Neural cell (in vitro differentiated cells): ENCODE data around the gene TFPT. TPM values are rescaled to one million over a fixed set of nuclear protein-coding genes. Genes with fewer than 3 reads are reported as not detected.
"Not testable (repeated sequence)": the region's sequence is repeated elsewhere in the genome, so short reads cannot be mapped to it uniquely, and the experiment has no call there.

Experiments used
- H2AFZ ChIP-seq: fragments of 200-600, 300-800 bp; sonication (generic), shearing (Covaris generic); 2 replicates; pipeline ENCODE4 v1.6.0; 2014; ENCODE audit warnings: low read depth, mild to moderate bottlenecking, antibody characterized with exemption, low read length, moderate library complexity
- H3F3A ChIP-seq: fragments of 200-600 bp; shearing (Covaris generic); 2 replicates; pipeline ENCODE4 v1.6.1; 2016; ENCODE audit warnings: mild to moderate bottlenecking, moderate library complexity, mixed read lengths, antibody characterized with exemption, low read length; ENCODE audit not compliant: insufficient read depth, poor library complexity, severe bottlenecking
- H3K27ac ChIP-seq: fragments of 200-600, 300-800 bp; sonication (generic), shearing (Covaris generic); 2 replicates; pipeline ENCODE4 v1.5.1; 2014; ENCODE audit warnings: mild to moderate bottlenecking, low read length, moderate library complexity
- H3K27me3 ChIP-seq: fragments of 300-800, 200-600 bp; sonication (generic), shearing (Covaris generic); 2 replicates; pipeline ENCODE4 v1.6.0; 2014; ENCODE audit warnings: mild to moderate bottlenecking, low read depth, low read length, moderate library complexity; ENCODE audit not compliant: insufficient read depth
- H3K36me3 ChIP-seq: fragments of 300-800, 200-600 bp; sonication (generic), shearing (Covaris generic); 2 replicates; pipeline ENCODE4 v1.5.1; 2014; ENCODE audit warnings: mild to moderate bottlenecking, antibody characterized with exemption, low read length, moderate library complexity; ENCODE audit not compliant: insufficient read depth
- H3K4me2 ChIP-seq: fragments of 300-800, 200-600 bp; sonication (generic), shearing (Covaris generic); 2 replicates; pipeline ENCODE4 v1.6.0; 2014; ENCODE audit warnings: mild to moderate bottlenecking, low read length
- H3K4me3 ChIP-seq: fragments of 300-800, 200-600 bp; sonication (generic), shearing (Covaris generic); 2 replicates; pipeline ENCODE4 v1.5.1; 2014; ENCODE audit warnings: mild to moderate bottlenecking, low read length, moderate library complexity
- H3K79me2 ChIP-seq: fragments of 200-600 bp; shearing (Covaris generic); replicated peaks from 2 replicates; pipeline ENCODE4 v1.6.0; 2014; ENCODE audit warnings: mild to moderate bottlenecking, low read length, moderate library complexity; ENCODE audit not compliant: insufficient read depth
- H3K9ac ChIP-seq: fragments of 300-800, 200-600 bp; sonication (generic), shearing (Covaris generic); 2 replicates; pipeline ENCODE4 v1.6.1; 2016; ENCODE audit warnings: mild to moderate bottlenecking, low read length, mixed read lengths
- H3K9me2 ChIP-seq: fragments of 200-600 bp; shearing (Covaris generic); 2 replicates; pipeline ENCODE4 v1.6.1; 2016; ENCODE audit warnings: mild to moderate bottlenecking, low read length, mixed read lengths; ENCODE audit not compliant: insufficient read depth
- H3K9me3 ChIP-seq: fragments of 200-600, 300-800 bp; sonication (generic), shearing (Covaris generic); 2 replicates; pipeline ENCODE4 v1.6.1; 2016; ENCODE audit warnings: mild to moderate bottlenecking, mixed run types, low read length, moderate library complexity, mixed read lengths
- H4K20me1 ChIP-seq: fragments of 200-600 bp; shearing (Covaris generic); 2 replicates; pipeline ENCODE4 v1.6.1; 2016; ENCODE audit warnings: mild to moderate bottlenecking, mixed run types; ENCODE audit not compliant: insufficient read depth
- EP300 ChIP-seq: fragments of 450-650 bp; conservative IDR thresholded peaks from 2 replicates; pipeline ENCODE4 v1.6.1; 2014; ENCODE audit warnings: antibody characterized with exemption, mild to moderate bottlenecking, moderate library complexity; ENCODE audit not compliant: poor library complexity, severe bottlenecking
- EZH2 ChIP-seq: fragments of 200-600, 300-800 bp; shearing (Covaris generic), sonication (generic); IDR thresholded peaks from 2 replicates; pipeline ENCODE4 v1.6.1; 2014; ENCODE audit warnings: antibody characterized with exemption, low read length, borderline replicate concordance, mild to moderate bottlenecking; ENCODE audit not compliant: insufficient read depth, poor library complexity, severe bottlenecking
- MXI1 ChIP-seq: fragments of 450-650 bp; conservative IDR thresholded peaks from 2 replicates; pipeline ENCODE4 v1.6.1; 2014; ENCODE audit warnings: antibody characterized with exemption, mild to moderate bottlenecking; ENCODE audit not compliant: poor library complexity, severe bottlenecking
- POLR2AphosphoS5 ChIP-seq: IDR thresholded peaks from 2 replicates; pipeline ENCODE4 v1.6.1; 2012
- RAD21 ChIP-seq: fragments of 450-650 bp; conservative IDR thresholded peaks from 2 replicates; pipeline ENCODE4 v1.6.1; 2014; ENCODE audit warnings: antibody characterized with exemption, mild to moderate bottlenecking, moderate library complexity
- SMC3 ChIP-seq: fragments of 450-650 bp; conservative IDR thresholded peaks from 2 replicates; pipeline ENCODE4 v1.6.1; 2014; ENCODE audit warnings: antibody characterized with exemption, mild to moderate bottlenecking, moderate library complexity; ENCODE audit not compliant: poor library complexity
- TAF1 ChIP-seq: IDR thresholded peaks from 2 replicates; pipeline ENCODE4 v1.6.1; 2012; ENCODE audit warnings: low read depth
- polyA plus RNA-seq: library from polyadenylated mRNA; depleted of rRNA; stranded (reverse); fragments of >200 nt; gene quantifications from 2 replicates; pipeline ENCODE4 v1.2.3, GENCODE V29; 2014
- TF ChIP-seq, protein P1 (sequence below): IDR thresholded peaks from 2 replicates; pipeline ENCODE4 v1.6.1; 2012; ENCODE audit warnings: borderline replicate concordance
- TF ChIP-seq, protein P2 (sequence below): fragments of 450-650 bp; IDR thresholded peaks from 2 replicates; pipeline ENCODE4 v1.5.1; 2014; ENCODE audit warnings: antibody characterized with exemption, mild to moderate bottlenecking, moderate library complexity; ENCODE audit not compliant: poor library complexity, severe bottlenecking

TFPT gene
- polyA plus RNA-seq, 1 donor from 2014 or later: 24.3 TPM

DNA sequence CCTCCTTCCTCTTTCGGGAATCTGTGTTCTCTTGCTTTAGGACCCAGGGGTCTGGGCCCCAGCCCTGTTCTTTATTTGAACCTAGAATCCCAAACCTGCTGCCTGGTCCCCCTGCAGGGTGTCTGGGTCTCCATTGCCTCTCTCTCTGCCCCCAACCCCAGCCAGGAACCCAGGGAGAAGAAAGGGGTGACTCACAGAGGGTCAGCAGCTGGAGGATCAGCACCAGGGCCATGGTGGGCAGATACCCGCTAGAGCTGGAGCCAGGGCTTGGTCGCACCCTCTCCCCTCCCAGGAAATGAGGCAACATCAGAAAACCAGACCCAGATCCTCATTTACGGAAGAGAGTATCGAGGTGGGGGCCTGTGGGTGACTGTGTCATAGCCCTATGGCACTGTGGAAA, 14.9 kb downstream of the TFPT start, which contains the start of gene OSCAR:
TSS of gene OSCAR (minus strand) at position 243 of the 400 bp plus-strand sequence. CDS start at position 232, 11 bp downstream.
- no peaks in the 10 kb centered on the region for H3K9me2 ChIP-seq
- H3K9ac ChIP-seq: no peak within 1 kb of the TSS
- H3F3A ChIP-seq: no peaks in the 10 kb centered on the region
- peaks cover 16% of the 10 kb centered on the region for H3K79me2 ChIP-seq
- TF ChIP-seq, protein P1, sequence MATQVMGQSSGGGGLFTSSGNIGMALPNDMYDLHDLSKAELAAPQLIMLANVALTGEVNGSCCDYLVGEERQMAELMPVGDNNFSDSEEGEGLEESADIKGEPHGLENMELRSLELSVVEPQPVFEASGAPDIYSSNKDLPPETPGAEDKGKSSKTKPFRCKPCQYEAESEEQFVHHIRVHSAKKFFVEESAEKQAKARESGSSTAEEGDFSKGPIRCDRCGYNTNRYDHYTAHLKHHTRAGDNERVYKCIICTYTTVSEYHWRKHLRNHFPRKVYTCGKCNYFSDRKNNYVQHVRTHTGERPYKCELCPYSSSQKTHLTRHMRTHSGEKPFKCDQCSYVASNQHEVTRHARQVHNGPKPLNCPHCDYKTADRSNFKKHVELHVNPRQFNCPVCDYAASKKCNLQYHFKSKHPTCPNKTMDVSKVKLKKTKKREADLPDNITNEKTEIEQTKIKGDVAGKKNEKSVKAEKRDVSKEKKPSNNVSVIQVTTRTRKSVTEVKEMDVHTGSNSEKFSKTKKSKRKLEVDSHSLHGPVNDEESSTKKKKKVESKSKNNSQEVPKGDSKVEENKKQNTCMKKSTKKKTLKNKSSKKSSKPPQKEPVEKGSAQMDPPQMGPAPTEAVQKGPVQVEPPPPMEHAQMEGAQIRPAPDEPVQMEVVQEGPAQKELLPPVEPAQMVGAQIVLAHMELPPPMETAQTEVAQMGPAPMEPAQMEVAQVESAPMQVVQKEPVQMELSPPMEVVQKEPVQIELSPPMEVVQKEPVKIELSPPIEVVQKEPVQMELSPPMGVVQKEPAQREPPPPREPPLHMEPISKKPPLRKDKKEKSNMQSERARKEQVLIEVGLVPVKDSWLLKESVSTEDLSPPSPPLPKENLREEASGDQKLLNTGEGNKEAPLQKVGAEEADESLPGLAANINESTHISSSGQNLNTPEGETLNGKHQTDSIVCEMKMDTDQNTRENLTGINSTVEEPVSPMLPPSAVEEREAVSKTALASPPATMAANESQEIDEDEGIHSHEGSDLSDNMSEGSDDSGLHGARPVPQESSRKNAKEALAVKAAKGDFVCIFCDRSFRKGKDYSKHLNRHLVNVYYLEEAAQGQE: no peak
- TF ChIP-seq RAD21 (no peak), POLR2AphosphoS5 (no peak), MXI1 (no peak), EZH2 (no peak), EP300 (no peak), SMC3 (no peak), TAF1 (no peak)
- TF ChIP-seq, protein P2, sequence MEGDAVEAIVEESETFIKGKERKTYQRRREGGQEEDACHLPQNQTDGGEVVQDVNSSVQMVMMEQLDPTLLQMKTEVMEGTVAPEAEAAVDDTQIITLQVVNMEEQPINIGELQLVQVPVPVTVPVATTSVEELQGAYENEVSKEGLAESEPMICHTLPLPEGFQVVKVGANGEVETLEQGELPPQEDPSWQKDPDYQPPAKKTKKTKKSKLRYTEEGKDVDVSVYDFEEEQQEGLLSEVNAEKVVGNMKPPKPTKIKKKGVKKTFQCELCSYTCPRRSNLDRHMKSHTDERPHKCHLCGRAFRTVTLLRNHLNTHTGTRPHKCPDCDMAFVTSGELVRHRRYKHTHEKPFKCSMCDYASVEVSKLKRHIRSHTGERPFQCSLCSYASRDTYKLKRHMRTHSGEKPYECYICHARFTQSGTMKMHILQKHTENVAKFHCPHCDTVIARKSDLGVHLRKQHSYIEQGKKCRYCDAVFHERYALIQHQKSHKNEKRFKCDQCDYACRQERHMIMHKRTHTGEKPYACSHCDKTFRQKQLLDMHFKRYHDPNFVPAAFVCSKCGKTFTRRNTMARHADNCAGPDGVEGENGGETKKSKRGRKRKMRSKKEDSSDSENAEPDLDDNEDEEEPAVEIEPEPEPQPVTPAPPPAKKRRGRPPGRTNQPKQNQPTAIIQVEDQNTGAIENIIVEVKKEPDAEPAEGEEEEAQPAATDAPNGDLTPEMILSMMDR: no peak
- no peak within 1 kb of the TSS for H3K4me3 ChIP-seq
- H3K27ac ChIP-seq: no peak within 1 kb of the TSS
- H3K36me3 ChIP-seq: no peaks in the 10 kb centered on the region
- no peak within 1 kb of the TSS for H2AFZ ChIP-seq
- no peaks in the 10 kb centered on the region for H4K20me1 ChIP-seq
- no peak within 1 kb of the TSS for H3K4me2 ChIP-seq
- H3K27me3 ChIP-seq: peaks cover 21% of the 10 kb centered on the region
- no peaks in the 10 kb centered on the region for H3K9me3 ChIP-seq

DNA sequence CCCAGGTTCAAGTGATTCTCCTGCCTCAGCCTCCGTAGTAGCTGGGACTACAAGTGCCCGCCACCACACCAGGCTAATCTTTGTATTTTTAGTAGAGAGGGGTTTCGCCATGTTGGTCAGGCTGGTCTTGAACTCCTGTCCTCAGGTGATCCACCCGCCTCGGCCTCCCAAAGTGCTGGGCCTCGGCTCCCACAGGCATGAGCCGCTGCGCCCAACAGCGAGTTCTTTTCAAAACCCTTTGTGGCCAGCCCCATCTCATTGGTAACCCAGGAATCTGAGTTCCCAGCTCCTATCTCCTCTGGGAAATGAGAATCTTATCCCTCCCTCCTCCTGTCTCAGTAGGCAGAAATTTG, 15.6 kb downstream of the TFPT start:
- H3K4me3 ChIP-seq, H4K20me1 ChIP-seq, H3K27ac ChIP-seq, H3K9ac ChIP-seq, H3K36me3 ChIP-seq, H3K9me3 ChIP-seq, H3F3A ChIP-seq, H3K4me2 ChIP-seq, H3K9me2 ChIP-seq, H2AFZ ChIP-seq: not testable (repeated sequence)
- Histone ChIP-seq H3K79me2 (peaks cover 14% of the 10 kb centered on the region), H3K27me3 (peaks cover 28% of the 10 kb centered on the region)
